ENCODE measurements around the gene OSCP1.

The OSCP1 gene

DNA sequence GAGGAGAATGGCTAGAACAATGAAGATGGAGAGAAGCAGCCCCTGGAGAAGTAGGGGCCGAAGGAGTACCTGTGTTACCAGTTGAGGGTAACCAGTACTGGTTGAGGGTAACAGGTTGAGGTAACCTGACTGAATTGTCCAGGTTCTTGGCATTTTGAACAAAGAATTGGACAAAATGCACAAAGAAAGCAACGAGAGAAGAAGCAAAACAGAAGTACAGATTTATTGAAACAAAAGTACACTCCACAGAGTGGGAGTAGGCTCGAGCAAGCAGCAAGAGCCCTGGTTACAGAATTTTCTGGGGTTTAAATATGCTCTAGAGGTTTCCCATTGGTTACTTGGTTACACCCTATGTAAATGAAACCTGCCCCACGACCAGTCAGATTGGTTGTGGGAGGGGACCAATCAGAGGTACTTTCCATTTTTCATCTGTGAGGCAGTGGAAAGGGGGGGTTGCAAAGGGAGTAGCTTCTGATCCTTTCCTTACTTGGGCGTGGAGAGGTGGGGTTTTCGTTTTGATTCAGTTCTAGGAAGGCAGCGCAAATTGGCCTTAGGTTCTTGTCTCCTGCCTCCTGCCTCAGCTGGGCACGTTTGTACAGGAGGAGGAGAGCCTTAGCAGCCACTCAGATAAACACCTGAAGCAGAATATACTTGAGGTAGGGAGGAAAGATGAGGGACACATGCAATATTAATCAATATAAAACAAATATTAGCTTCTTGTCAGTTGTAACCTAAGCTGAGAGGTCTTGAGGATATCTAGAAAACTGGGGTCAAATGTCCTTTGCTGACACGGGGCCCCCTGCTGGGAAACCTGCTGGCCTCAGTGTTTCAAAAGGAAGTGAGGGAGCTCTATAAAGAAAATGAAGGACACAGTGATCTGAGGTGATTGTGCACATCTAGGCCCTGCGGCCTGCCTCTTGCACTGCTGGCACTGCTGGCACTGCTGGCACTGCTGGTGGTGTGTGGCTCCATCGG, 38.3 kb downstream of the OSCP1 start:
- no peak for DNase-seq (ENCODE audit: low read depth in 1 of 2, low spot score in 1 of 2)

DNA sequence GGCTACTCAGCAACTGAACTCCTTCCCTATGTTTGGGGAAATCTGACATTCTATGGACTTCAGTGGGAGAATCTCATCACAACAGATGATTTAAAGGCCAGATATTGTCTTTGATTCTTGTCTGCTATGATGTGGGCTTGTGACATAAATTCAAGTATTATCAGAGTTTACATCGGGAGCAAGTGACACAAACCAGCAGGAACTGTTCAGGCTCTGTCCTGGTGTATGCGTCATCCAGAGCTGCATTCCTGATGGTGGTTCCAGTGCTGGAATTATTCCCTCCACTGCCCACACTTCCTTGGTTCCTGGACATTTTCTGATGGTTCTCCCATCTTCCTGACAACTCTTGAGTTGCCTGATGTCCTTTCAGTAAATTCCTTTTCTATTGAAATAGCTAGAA, 41.8 kb downstream of the OSCP1 start:
- DNase-seq (ENCODE audit: low read depth in 1 of 2, low spot score in 1 of 2) = no peak

DNA sequence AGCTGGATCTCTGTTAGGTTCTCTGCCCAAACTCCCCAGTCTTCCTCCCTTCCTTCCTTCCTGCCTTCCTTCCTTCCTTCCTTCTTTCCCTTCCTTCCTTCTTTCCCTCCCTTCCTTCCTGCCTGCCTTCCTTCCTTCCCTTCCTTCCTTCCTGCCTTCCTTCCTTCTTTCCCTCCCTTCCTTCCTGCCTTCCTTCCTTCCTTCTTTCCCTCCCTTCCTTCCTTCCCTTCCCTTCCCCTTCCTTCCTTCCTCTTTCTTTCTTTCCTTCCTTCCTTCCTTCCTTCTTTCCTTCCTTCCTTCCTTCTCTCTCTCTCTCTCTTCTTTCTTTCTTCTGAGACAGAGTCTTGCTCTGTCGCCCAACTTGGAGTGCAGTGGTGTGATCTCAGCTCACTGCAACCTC, 43.8 kb downstream of the OSCP1 start:
- DNase-seq (ENCODE audit: low read depth in 1 of 2, low spot score in 1 of 2) = no peak

DNA sequence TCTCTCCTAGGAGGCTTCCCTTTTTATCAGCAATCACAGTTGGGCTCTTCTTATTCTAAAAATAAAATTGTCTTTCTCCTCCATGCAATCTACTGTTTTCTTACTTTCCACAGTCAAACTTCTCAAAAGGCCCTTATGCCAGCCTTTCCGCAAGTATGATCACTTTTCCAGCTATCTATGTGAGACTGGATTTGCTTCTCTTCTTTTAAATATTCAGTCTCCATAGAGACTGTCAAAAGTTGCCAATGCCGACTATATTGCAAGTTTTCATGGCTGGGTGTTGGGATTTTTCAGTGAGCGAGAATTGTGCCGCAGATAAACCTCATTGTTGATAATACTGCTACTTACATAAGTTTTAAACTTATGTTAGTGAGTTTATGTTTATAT, 47.8 kb downstream of the OSCP1 start:
- DNase-seq (ENCODE audit: low read depth in 1 of 2, low spot score in 1 of 2) = no peak

DNA sequence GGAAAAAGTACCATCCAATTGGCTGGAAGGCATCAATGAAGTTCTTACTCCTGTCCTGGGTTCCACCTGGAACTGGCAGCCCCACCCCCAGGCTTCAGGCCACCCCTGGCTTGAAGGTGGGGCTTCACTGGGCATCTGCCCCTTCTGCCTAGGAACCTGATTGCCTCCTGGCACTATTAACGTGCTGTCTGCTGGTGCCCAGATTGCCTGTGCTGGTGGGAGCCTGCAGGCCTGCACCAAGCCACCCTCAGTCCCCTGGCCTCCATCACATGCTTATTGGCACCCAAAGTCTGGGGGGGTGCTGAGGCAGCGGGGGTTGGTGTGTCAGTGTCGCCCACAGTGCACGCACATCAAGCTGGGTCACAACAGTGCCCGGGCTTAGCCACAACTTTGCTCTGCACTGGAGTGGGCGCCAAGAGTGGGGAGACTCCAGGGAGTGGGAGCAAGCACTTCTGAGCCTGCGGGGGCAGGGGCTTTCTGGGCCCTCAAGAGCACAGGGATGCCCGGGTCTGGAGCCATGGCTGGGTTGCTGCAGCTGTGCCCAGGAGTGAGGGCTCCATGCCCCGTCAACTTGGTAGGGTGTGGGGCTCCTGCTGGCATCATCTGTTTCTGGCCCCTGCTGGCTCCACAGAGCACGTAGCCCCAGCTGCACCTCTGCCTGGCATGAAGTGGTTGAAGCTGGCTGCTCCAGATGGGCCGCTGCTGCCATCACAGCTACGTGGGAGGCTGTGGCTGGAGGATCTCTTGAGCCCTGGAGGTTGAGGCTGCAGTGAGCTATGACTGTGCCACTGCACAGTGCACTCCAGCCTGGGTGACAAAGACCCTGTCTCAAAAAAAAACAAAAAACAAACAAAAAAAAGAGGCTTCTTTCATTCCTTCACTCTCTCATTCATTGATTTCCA, 48.4 kb downstream of the OSCP1 start:
- no peak for DNase-seq (ENCODE audit: low read depth in 1 of 2, low spot score in 1 of 2)

DNA sequence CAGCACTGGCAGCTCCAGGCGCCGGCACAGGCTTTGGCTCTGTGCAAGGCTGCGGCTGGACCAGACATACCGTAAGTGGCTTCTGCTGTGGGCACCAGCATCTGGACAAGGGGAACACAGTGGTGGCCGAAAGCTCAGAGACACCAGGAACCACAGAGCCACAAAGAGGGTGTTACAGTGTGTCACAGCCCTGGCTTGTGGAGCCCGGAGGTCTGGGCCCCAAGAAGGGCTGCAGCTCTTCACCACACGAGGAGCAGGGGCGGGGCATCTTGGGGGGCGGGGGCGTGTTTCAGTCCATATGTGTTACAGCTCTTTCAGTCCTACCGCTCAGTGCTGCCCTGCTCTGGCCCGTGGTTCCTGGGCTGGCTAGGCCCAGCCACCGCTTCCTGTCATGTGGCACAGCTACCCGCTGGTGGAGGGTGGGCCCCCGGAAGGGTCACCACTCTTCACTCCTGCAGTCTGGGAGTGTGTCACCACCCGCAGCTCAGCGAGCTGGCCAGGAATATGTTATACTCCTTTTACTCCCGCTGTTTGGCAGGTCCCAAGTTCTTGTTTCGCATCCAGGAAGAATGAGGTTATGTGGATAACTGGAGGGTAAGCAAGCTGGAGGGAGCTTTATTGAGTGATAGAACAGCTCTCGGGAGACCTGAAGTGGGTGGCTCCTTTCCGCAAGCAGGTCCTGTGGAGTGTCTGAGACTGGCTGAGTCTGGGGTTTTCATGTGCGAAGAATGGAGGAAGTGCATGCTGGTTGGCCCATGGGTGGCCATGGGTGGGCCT, 49.2 kb downstream of the OSCP1 start:
- no peak for DNase-seq (ENCODE audit: low read depth in 1 of 2, low spot score in 1 of 2)

DNA sequence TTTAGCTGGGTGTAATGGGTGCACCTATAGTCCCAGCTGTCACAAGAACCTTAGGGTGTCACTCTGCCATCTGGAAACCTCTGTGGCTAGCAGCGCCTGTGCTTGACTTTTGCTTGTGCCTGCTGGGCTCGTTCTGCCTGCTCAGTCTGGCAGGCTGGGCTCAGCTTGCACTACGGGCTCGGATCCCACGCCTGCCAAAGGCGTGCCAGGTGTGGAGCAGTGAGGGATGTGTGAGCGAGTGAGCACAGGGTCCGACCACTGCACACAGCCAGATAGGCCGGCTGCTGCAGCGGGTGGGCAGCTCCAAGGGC, 49.8 kb downstream of the OSCP1 start:
- no peak for DNase-seq (ENCODE audit: low read depth in 1 of 2, low spot score in 1 of 2)

DNA sequence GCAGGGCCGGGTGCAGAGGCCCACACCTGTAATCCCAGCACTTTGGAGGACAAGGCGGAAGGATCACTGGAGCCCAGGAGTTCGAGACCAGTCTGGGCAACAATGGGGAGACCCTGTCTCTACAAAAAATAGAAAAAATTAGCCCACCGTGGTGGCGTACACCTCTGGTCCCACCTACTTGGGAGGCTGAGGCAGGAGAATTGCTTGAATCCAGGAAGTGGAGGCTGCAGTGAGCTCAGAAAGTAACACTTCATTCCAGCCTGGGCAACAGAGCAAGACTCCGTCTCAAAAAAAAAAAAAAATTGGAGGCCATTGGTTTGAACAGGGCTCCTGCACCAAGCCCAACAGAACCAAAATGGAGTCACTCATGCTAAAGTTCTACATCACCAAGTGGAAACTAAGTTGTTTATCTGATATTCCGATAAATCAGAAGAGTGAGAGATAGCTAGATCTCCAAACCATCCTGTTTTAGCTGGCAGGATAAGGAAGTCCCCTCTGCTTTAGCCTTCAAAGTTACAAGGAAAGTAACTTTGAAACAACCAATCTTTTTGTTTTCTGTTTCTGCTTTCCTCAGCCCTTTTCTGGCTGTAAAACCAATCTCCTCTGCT, 51.8 kb downstream of the OSCP1 start:
- DNase-seq (ENCODE audit: low read depth in 1 of 2, low spot score in 1 of 2) = no peak

DNA sequence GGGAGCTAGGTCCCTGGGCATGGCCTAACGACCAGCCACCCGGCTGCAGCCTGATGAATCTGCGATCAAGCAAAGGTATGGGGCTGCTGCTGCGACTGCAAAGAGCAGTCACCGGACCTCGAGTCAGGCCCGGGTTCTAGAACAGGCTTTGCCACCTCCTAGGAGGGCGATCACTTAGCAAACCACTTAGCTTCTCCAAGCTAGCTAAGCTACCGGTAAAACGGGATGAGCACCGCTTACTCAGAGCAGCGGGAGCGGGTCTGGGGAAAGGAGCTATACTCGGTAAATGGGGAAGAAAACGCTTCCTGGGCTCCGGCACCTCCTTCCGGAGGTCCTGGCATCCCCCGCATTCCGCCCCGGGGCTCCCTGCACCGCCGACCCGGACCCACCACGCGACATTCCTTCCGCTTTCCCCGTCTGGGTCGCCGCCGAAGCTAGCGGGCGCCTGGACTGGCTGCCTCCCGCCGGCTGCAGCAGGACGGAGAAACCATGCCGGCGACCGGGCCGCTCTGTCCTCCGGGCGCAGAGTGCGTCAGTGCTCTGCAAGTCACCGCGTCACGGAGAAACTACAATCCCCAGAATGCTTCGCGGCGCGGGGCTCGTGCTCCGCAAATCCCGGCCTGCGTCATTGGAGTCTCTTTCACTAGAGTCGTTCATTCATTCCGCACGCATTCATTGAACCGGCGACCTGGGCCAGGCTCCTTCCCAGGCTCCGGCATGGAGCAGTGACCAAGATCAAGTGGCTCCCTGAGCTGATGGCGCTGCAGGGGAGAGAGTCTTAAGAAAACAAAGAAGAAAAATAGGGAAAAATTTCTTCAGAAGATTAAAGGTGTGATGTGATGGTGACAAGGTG, 52.6 kb downstream of the OSCP1 start, which contains the start of gene LSM10:
LSM10 (minus strand) TSS at position 531 of the 853 bp plus-strand sequence. CDS start 3,779 bp downstream, outside the sequence.
- peak; percentile 78 for DNase-seq (ENCODE audit: low read depth in 1 of 2, low spot score in 1 of 2)

DNA sequence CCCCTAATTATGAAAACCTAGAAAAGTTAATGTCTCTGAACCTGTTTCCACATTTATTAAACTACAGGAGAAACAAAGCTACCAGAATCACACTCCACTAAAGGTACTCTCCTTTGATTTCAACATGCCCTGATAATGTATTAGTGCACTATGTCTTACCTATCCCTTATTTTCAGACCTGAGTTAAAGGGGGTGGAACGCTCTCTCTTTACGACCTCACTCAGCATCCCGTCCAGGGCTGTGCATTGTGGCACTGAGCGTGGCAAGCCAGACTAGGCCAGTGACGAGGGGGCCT, 53.2 kb downstream of the OSCP1 start:
- DNase-seq (ENCODE audit: low read depth in 1 of 2, low spot score in 1 of 2) = no peak

DNA sequence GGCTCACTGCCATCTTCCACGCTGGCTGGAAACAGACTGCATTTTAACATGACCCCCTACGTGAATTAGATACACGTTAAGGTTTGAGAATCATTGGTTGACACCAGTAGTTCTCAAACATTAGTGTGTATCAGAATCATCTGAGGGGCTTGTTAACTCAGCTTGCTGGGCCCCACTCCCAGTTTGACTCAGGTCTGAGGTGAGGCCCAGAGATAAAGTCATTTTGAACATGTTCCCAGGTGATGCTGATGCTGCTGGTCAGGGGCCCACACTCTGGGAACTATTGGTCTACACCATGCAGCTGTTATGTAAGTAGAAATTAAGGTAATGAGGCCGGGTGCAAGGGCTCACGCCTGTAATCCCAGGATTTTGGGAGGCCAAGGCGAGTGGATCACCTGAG, 53.9 kb downstream of the OSCP1 start:
- no peak for DNase-seq (ENCODE audit: low read depth in 1 of 2, low spot score in 1 of 2)

DNA sequence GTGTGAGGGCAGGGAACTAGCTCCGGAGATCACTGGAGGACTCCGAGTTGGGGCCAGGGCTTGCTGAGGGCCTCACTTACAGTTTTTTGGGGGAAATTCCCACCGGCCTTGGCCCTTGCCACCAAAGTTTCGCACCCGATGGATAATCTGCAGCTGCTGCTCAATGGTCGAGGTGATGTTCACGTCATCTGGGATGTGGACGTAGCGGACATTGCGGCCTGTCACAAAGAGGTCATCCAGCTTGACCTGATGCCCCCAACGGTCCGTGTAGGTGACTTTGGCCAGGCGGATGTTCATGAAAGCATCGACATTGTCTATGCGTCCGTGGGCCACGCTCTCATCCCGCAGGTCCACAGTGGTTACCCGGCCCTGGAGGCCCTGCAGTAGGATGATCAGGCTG, 56.6 kb downstream of the OSCP1 start:
- DNase-seq (ENCODE audit: low read depth in 1 of 2, low spot score in 1 of 2) = no peak

DNA sequence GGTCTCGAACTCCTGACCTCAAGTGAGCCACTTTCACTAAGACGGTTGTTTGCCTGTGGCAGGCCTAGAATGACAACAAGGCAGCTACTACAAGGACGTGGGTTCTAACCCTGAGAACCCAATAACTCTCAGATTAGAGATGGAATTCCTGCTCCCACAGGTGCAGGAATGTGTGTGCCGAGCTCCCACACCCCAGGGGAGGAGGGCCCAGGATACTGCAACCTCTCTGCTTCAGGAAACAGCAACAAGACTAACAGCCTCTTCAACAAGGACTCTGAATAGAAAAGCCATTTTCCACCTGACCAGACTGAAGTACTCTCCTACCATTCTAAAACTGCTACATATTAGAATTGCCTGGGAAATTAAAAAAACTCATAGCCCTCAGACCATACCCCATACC, 57.4 kb downstream of the OSCP1 start:
- no peak for DNase-seq (ENCODE audit: low read depth in 1 of 2, low spot score in 1 of 2)

DNA sequence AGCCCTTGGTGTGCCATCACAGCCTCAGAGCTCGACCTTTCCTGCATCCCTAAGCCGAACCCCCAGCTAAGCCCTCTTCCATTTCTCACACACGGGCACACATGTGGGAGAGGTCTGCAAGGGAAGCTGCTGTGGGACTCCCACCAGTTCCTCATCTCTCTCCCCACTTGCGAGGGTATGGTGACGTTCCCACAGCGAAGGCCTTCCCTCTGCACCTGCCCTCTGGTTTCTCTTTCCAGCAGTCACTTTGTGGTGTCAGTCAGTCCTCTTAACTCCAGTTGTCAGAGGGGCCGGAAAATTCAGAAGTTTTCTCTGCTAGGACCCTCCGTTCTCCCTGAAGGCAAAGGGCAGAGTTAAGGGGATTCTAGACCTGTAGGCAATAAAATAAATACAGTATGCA, 59.0 kb downstream of the OSCP1 start:
- no peak for DNase-seq (ENCODE audit: low read depth in 1 of 2, low spot score in 1 of 2)

DNA sequence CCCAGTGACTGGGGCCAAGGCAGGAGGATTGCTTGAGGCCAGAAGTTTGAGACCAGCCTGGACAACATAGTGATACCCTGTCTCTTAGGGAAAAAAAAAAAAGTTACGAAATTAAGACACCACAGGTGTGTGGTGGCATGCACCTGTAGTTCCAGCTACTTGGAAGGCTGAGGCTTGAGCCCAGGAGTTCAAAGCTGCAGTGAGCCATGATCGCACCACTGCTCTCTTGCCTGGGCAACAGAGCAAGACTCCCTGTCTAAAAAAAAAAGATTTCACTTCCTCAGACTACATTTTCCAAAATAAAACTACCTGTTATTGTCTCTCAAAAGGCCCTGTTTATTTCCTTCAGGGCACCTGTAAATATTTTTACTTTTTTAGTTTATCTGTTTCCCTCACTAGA, 59.8 kb downstream of the OSCP1 start:
- no peak for DNase-seq (ENCODE audit: low read depth in 1 of 2, low spot score in 1 of 2)

DNA sequence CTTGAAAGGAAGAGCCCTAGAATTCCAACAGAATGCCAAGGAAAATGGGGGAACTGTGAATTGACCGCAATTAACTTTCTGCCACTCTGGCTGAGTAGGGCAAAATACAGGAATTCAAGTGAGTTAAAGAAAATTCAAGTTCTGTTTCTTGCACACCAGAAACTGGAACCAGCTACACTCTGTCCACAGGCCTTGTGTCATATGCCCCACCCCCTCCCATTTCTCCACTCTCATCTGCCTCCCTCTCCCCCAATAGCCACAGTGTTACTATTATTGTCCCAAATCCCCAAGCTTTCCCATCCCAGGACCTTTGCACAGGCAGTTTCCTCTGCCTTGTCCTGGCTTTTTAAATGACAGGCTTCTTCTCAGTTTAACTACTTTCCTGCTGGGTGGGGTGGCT, 60.3 kb downstream of the OSCP1 start:
- DNase-seq (ENCODE audit: low read depth in 1 of 2, low spot score in 1 of 2) = no peak

DNA sequence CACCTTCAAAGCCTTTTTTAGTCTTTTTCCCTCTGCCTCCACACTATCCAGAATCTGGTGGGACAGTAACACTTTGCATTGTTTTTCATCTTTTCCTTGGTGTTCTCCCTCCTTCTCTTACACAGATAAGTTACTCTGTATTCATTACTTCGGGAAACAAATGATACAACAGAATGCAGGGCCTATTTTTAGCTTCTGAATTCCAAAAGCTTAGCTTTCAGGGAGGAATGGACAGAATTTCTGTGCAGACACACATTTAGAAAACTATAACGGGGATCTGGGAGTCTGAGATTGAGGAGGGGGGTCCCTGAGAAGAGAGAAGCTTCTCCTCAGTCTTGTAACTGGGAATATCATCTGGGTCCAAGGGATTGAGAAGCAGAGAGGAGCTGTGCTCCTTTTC, 61.0 kb downstream of the OSCP1 start:
- no peak for DNase-seq (ENCODE audit: low read depth in 1 of 2, low spot score in 1 of 2)

DNA sequence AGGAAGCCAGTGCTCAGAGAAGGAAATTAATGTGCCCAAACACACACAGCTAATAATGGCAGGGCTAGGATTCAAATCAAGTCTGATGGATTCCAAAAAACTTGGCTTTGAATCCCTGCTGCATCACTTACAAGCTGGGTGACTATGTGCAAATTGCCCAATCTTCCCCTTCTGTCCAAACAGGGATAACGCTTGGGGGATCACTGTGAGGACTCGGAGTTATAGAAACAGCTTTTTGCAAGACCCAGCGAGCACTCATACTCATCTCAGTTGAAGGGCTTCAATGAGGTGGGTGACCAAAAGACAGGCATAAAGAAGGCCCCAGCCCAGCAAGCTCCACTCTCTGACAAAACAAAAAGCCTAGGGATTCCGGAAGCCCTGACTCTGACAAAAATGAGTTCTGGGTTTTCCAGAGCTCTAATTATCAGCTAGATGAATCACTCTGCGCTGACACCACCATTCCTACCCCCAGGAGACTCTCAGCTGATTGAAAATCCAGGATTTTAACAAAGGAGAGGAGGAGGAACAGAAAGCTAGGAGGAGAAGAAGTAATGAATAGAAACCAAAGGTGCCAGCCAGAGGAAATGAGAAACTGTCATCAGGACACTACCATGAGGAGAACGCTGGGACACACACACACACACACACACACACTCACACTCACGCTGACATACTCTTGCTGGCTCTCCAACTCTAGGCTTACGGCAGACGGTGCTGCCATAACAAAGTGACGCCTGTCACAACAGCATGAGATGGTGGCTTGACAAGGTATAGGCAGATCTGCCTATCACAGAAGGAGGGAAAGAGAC, 62.9 kb downstream of the OSCP1 start:
- no peak for DNase-seq (ENCODE audit: low read depth in 1 of 2, low spot score in 1 of 2)
